HCT116 (cell line): ENCODE results near the gene PTN. TPM values are rescaled to one million over a fixed set of nuclear protein-coding genes. Genes with fewer than 3 reads are reported as not detected.

Experiments
- ATAC-seq: fragments of 200-7000 bp; cut with Tn5 transposase; 2 replicates; pipeline ENCODE4 v1.9.1; 2020; ENCODE audit warnings: mild to moderate bottlenecking, moderate library complexity
- BruUV-seq: library from RNA; stranded (reverse); fragments of 400-500 nt; replicated peaks from 2 replicates; lab custom pipeline; 2021; lab: Mats Ljungman, UMichigan
- CTCF ChIA-PET: fragments of 300-600 bp; sonication (Branson Sonifier 250); formaldehyde crosslinking; loops from one replicate; lab custom pipeline; 2021; ENCODE audit warnings: antibody characterized with exemption; lab: Charles Lee
- POLR2A ChIA-PET: fragments of 300-600, 350-600 bp; sonication (Branson Sonifier 250); formaldehyde crosslinking; loops from one replicate; lab custom pipeline; 2021; ENCODE audit warnings: antibody characterized with exemption; lab: Charles Lee
- RAD21 ChIA-PET, 2 experiments: fragments of 300-600 bp; sonication (Branson Sonifier 250); formaldehyde crosslinking; loops; one replicate each; lab custom pipeline; 2023; ENCODE audit warnings: low total read pairs in 2 of 2; ENCODE audit not compliant: uncharacterized antibody in 2 of 2, unreplicated experiment in 2 of 2, low non-redundant PET in 1 of 2; lab: Charles Lee
- DNase-seq: peaks from one replicate; pipeline ENCODE4 v3.0.0-alpha.2; 2010; ENCODE audit warnings: low read depth, low spot score
- H2AFZ ChIP-seq: fragments of 200-600 bp; shearing (Covaris generic), sonication (generic); 2 replicates; pipeline ENCODE4 v1.6.1; 2017; ENCODE audit warnings: low read depth, mixed run types, mixed read lengths, antibody characterized with exemption, low read length; ENCODE audit not compliant: poor library complexity, severe bottlenecking
- H3K27ac ChIP-seq: 2 replicates; pipeline ENCODE4 v1.5.1; 2012; ENCODE audit warnings: low read depth, low read length
- H3K27me3 ChIP-seq: fragments of 200-600 bp; sonication (generic); 2 replicates; pipeline ENCODE4 v1.6.1; 2016; ENCODE audit warnings: mixed run types, low read length, mixed read lengths; ENCODE audit not compliant: insufficient read depth
- H3K36me3 ChIP-seq, 2 experiments: fragments of 200-500 bp in 1 of 2; fragments of 200-600 bp in 1 of 2; sonication (Bioruptor generic) in 1 of 2; sonication (generic) in 1 of 2; 2 replicates each; pipeline versions ENCODE4 v1.5.1 to v1.6.1; 2014 to 2016; ENCODE audit warnings: low read length in 2 of 2, inconsistent platforms in 1 of 2, mixed read lengths in 1 of 2, mixed run types in 1 of 2; ENCODE audit not compliant: insufficient read depth in 2 of 2, control insufficient read depth in 1 of 2
- H3K4me1 ChIP-seq, 2 experiments: fragments of 200-600 bp in 1 of 2; sonication (generic) in 1 of 2; 2 replicates each; pipeline versions ENCODE4 v1.5.1 to v1.6.1; 2012 to 2017; ENCODE audit warnings: low read length in 2 of 2, inconsistent platforms in 1 of 2, mild to moderate bottlenecking in 1 of 2, mixed read lengths in 1 of 2, mixed run types in 1 of 2, moderate library complexity in 1 of 2; ENCODE audit not compliant: insufficient read depth in 2 of 2, control insufficient read depth in 1 of 2
- H3K4me2 ChIP-seq: fragments of 200-600 bp; sonication (generic); 2 replicates; pipeline ENCODE4 v1.6.1; 2017; ENCODE audit warnings: mixed run types, low read length, mixed read lengths
- H3K4me3 ChIP-seq, 2 experiments: fragments of 200-600 bp in 1 of 2; sonication (generic) in 1 of 2; replicated peaks in 1 of 2; 2 replicates each; pipeline ENCODE4 v1.5.1; 2011 to 2016; ENCODE audit warnings: low read length in 2 of 2, control low read depth in 1 of 2, low read depth in 1 of 2, mild to moderate bottlenecking in 1 of 2, mixed read lengths in 1 of 2, mixed run types in 1 of 2
- H3K79me2 ChIP-seq: fragments of 200-600 bp; sonication (generic); 2 replicates; pipeline ENCODE4 v1.6.1; 2017; ENCODE audit warnings: mild to moderate bottlenecking, mixed run types, low read length, moderate library complexity, mixed read lengths; ENCODE audit not compliant: insufficient read depth
- H3K9ac ChIP-seq: fragments of 200-600 bp; sonication (generic); 2 replicates; pipeline ENCODE4 v1.6.1; 2016; ENCODE audit warnings: low read length, mixed read lengths
- H3K9me2 ChIP-seq: fragments of 200-600 bp; sonication (generic), shearing (Covaris generic); 2 replicates; pipeline ENCODE4 v1.6.1; 2017; ENCODE audit warnings: mixed run types, mild to moderate bottlenecking, moderate library complexity; ENCODE audit not compliant: insufficient read depth
- H3K9me3 ChIP-seq, 2 experiments: fragments of 200-500 bp in 1 of 2; fragments of 200-600 bp in 1 of 2; sonication (Bioruptor generic) in 1 of 2; sonication (generic) in 1 of 2; 2 replicates each; pipeline ENCODE4 v1.6.1; 2014 to 2017; ENCODE audit warnings: low read length in 2 of 2, mixed read lengths in 2 of 2, inconsistent platforms in 1 of 2, low read depth in 1 of 2, mild to moderate bottlenecking in 1 of 2, mixed run types in 1 of 2, moderate library complexity in 1 of 2; ENCODE audit not compliant: control insufficient read depth in 1 of 2, insufficient read depth in 1 of 2
- H4K20me1 ChIP-seq: fragments of 200-600 bp; sonication (generic), shearing (Covaris generic); 2 replicates; pipeline ENCODE4 v1.6.1; 2017; ENCODE audit warnings: mixed run types, mild to moderate bottlenecking, moderate library complexity; ENCODE audit not compliant: insufficient read depth
- EGR1 ChIP-seq: IDR thresholded peaks from 2 replicates; pipeline ENCODE4 v1.6.1; 2012; ENCODE audit warnings: low read depth
- EZH2 ChIP-seq: fragments of 200-600 bp; sonication (generic); IDR thresholded peaks from 2 replicates; pipeline ENCODE4 v1.6.1; 2017; ENCODE audit warnings: antibody characterized with exemption, mixed run types
- EZH2phosphoT487 ChIP-seq: fragments of 200-600 bp; IDR thresholded peaks from 2 replicates; pipeline ENCODE4 v1.6.1; 2018; ENCODE audit warnings: antibody characterized with exemption, borderline replicate concordance
- FOSL1 ChIP-seq: IDR thresholded peaks from 2 replicates; pipeline ENCODE4 v1.6.1; 2012; ENCODE audit warnings: low read depth
- JUND ChIP-seq: IDR thresholded peaks from 2 replicates; pipeline ENCODE4 v1.6.1; 2012
- POLR2A ChIP-seq: IDR thresholded peaks from 2 replicates; pipeline ENCODE4 v1.7.0; 2011; ENCODE audit warnings: borderline replicate concordance; ENCODE audit not compliant: insufficient read depth, insufficient read length; ENCODE audit errors: extremely low read depth
- POLR2AphosphoS5 ChIP-seq: IDR thresholded peaks from 2 replicates; pipeline ENCODE4 v1.6.1; 2011; ENCODE audit warnings: mild to moderate bottlenecking, low read depth, low read length, moderate library complexity
- RAD21 ChIP-seq: IDR thresholded peaks from 2 replicates; pipeline ENCODE4 v1.6.1; 2012; ENCODE audit warnings: low read depth, mild to moderate bottlenecking
- SP1 ChIP-seq: IDR thresholded peaks from 2 replicates; pipeline ENCODE4 v1.6.1; 2012; ENCODE audit warnings: low read depth
- YY1 ChIP-seq: IDR thresholded peaks from 2 replicates; pipeline ENCODE4 v1.6.1; 2011; ENCODE audit warnings: low read length, low read depth, moderate library complexity, mild to moderate bottlenecking; ENCODE audit not compliant: insufficient replicate concordance; ENCODE audit errors: extremely low read depth
- ZFX ChIP-seq: fragments of 450-650 bp; IDR thresholded peaks from 2 replicates; pipeline ENCODE4 v1.6.1; 2017
- ZNF274 ChIP-seq: fragments of 200-500 bp; sonication (Bioruptor generic); IDR thresholded peaks from 2 replicates; pipeline ENCODE4 v1.6.1; 2014; ENCODE audit warnings: mild to moderate bottlenecking, low read depth, low read length, inconsistent platforms
- intact Hi-C: fragments of 100-400 bp; cut with micrococcal nuclease; formaldehyde crosslinking; loops from 2 replicates; pipeline ENCODE4 v1.10.0; 2022
- total RNA-seq: library from RNA; stranded (reverse); gene quantifications from one replicate; pipeline ENCODE4 v1.2.1, GENCODE V29; 2021; ENCODE audit not compliant: unreplicated experiment
- TF ChIP-seq, protein P1 (sequence below), 3 experiments: fragments of 200-600 bp in 1 of 3; sonication (generic) in 1 of 3; IDR thresholded peaks in 2 of 3; conservative IDR thresholded peaks in 1 of 3; 2 replicates each; pipeline ENCODE4 v1.5.1; 2012 to 2017; ENCODE audit warnings: low read depth in 2 of 3, low read length in 2 of 3, antibody characterized with exemption in 1 of 3, borderline replicate concordance in 1 of 3, control low read depth in 1 of 3, mild to moderate bottlenecking in 1 of 3, mixed read lengths in 1 of 3, mixed run types in 1 of 3, moderate library complexity in 1 of 3; ENCODE audit not compliant: insufficient read depth in 1 of 3
- TF ChIP-seq, protein P2 (sequence below): IDR thresholded peaks from 2 replicates; pipeline ENCODE4 v1.6.1; 2012

The PTN gene
- total RNA-seq, 1 experiment from 2014 or later, result not detected

DNA sequence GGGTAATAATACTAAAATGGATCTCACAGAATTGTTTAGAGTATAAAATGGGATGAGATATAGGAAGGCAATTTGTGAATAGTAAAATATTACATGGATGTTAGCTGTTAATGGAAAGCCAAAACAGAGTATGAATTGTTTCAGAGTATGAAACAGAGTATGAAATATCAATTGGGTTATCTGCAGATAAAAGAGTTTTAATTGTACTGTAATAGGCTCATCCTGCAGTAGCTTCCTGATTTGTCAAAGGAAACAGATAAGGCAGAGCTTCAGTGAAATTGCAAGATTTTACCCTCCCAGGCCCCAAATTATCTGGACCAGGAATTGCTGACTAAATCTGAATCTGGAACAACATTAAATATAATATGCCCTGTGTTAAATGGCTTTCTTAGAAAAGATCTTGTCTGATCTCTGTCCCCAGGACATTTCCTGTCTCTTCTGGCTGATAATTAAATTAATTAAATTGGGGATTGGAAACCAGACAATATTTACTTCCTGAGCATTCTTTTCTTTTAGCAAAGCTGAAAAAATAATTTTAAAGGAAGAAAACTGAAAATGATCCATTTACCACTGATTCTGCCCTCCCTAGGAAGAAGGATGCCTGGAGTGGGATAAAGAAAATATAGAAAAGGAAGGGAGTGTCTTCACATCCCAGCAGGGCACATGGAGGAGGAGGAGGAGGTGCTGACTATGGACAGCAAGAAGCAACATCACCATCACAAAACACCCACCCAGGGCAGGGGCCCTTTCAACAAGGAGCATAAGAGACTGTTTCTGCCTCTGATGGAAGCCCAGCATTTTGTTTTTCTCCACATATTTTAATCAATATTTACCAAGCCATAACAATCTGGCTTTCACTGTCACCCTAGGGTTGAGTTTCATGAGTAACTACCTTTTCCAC lies 18.5 kb downstream of the PTN start:
- Histone ChIP-seq H3K4me2 (no peak overlapping the region), H3K9me3 (peaks cover 3 to 10% of the 10 kb centered on the region in 2 experiments; a peak in 2 of 4 replicates), H3K9ac (no peak overlapping the region), H3K79me2 (no peaks in the 10 kb centered on the region), H3K27ac (no peak overlapping the region), H4K20me1 (no peaks in the 10 kb centered on the region), H3K4me3 (no peak overlapping the region), H3K27me3 (no peaks in the 10 kb centered on the region), H3K4me1 (no peaks in the 10 kb centered on the region), H2AFZ (no peak overlapping the region), H3K9me2 (no peaks in the 10 kb centered on the region), H3K36me3 (no peaks in the 10 kb centered on the region)
- ChIA-PET CTCF (no interaction called here), RAD21 (no interaction called here), POLR2A (no interaction called here)
- DNase-seq (no peak), ATAC-seq (no peak)
- intact Hi-C loops, result no loop called here
- BruUV-seq, result no TSS peak
- TF ChIP-seq ZNF274 (no peak), POLR2AphosphoS5 (no peak), POLR2A (no peak), ZFX (no peak), EGR1 (no peak), FOSL1 (no peak), YY1 (no peak), RAD21 (no peak), EZH2phosphoT487 (no peak), EZH2 (no peak), SP1 (no peak), JUND (no peak)
- TF ChIP-seq, protein P1, sequence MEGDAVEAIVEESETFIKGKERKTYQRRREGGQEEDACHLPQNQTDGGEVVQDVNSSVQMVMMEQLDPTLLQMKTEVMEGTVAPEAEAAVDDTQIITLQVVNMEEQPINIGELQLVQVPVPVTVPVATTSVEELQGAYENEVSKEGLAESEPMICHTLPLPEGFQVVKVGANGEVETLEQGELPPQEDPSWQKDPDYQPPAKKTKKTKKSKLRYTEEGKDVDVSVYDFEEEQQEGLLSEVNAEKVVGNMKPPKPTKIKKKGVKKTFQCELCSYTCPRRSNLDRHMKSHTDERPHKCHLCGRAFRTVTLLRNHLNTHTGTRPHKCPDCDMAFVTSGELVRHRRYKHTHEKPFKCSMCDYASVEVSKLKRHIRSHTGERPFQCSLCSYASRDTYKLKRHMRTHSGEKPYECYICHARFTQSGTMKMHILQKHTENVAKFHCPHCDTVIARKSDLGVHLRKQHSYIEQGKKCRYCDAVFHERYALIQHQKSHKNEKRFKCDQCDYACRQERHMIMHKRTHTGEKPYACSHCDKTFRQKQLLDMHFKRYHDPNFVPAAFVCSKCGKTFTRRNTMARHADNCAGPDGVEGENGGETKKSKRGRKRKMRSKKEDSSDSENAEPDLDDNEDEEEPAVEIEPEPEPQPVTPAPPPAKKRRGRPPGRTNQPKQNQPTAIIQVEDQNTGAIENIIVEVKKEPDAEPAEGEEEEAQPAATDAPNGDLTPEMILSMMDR (IDR thresholded peaks at IDR 0.05 in 2 of 3, conservative IDR thresholded peaks at IDR 0.05 in 1 of 3; ENCODE audit: borderline replicate concordance in 1 of 3, insufficient read depth in 1 of 3, low read depth in 2 of 3, low read length in 2 of 3), result no peak
- TF ChIP-seq, protein P2, sequence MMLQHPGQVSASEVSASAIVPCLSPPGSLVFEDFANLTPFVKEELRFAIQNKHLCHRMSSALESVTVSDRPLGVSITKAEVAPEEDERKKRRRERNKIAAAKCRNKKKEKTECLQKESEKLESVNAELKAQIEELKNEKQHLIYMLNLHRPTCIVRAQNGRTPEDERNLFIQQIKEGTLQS, result no peak
